Measurements from ENCODE around the gene REEP3.
A peak's percentile ranks its signal among the peaks of the same experiment; 100 is the strongest.
"Not testable (repeated sequence)": the region's sequence is repeated elsewhere in the genome, so short reads cannot be mapped to it uniquely, and the experiment has no call there.

The REEP3 gene

GRCh38 chr10:63630085-63630930, 109.1 kb downstream of the REEP3 start:
- DNase-seq (ENCODE audit: low read depth, low spot score) = peak; percentile 94

DNA sequence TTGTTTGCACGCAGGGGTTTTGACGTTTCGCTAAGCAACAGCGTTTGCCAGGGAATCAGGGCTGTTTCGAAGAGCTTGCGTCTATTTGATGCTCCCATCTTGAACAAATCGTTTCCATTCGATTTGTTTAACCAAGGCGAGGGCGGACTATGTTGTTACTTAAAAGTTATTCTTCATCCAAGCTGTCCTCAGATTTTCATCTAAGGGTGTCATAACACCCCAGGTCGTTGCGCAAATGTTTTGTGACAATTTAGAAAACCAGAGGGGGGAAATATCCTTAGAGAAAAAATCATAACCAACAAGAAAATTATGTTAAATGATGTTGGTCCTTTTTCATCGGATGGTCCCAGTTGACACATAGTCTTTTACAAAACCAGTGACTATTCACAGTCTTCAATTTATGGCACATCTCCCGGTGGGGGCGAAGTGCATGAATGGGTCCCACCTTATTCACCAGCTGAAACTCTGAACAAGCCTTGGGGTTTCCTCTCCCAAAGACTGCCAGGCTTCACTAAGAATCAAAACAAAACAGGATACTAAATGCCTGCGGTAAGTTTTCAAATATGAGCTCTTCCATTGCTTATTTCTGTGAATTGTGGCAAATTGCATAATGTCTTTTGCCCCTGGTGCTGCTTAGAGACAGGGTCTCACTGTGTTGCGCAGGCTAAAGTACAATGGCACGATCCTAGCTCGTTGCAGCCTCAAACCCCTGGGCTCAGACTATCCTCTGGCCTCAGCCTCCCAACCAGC, 109.9 kb downstream of the REEP3 start:
- peak; percentile 26 for DNase-seq (ENCODE audit: low read depth, low spot score)

DNA sequence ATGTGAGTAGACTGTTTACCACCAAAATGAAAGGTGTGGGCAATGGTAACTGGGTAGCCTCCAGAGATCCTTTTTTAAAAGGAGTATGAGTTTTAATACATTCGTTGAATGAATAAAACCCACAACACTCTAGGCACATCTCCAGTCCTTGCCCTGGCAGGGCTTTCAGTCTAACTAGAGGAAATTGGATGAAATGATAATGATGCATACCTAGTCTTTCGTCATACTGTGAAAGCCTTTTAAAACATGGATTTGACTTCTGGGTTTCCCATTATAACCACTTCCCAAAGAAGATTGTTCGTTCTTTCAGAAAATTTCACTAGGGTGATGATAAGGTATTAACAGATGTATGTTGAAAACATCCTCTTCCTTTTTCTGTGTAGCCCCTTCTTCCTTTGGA, 110.8 kb downstream of the REEP3 start:
- no peak for DNase-seq (ENCODE audit: low read depth, low spot score)

DNA sequence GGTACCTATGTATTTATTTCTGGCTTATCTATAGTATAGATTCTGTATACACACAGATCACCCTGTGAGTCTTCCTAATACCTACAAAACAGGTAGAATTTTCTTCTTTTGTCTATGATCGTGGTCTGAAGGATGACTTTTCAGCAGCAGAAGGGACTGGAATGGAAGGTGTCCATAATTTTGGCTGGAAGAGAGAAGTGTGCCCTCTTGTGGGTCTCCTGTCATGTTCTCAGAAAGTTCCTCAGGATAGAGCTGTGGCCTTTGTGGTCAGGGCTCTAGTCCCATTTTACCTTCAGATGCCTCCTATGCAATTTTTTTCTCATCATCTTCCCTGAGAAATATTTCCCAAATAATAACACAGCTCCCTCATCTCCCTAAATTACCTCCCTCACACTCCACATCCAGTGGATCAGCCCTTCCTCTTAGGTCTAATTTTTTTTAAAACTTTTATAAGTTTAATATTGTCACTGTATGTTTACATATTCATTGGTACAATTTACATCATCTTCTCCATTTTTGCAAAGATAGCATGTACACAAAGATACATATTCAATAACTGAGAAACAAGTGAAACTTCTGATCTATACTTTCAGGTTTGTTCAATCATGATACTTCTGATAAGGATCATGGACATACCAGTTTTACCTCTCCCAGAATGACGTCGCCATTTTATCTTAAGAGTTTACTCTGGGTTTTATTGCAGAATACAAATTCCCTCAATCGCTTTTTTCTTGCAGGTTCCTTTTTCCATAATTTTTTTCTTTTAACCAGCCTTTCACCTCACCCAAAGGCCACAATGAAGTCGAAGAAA, 112.7 kb downstream of the REEP3 start:
- peak; percentile 51 for DNase-seq (ENCODE audit: low read depth, low spot score)

DNA sequence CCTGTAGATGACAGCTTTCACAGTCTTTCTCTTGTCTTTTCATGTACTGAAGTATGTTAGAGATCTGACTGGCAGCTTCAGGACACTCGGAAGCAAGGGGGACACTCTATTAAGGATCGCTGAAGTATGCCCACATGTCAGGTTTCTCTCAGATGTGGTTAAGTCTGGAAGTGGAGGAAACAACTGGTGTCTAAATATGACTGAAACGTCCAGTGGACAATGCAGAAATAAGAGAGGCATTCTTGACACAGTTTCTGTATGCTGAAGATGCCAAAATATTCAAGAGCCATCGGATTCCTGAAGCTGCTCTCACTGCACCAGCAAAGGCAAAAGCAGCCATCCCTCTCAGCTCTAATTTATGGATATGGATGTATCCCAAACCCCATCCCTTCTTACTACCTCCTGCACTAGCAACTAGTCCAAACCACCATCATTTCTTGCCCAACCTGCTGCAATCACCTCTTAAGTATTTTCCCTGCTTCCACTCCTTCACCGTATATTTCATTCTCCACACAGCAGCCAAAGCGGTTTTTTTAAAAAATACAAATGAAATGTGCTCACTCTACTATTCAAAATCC, 113.4 kb downstream of the REEP3 start:
- DNase-seq (ENCODE audit: low read depth, low spot score) = peak; percentile 60

- no peak for DNase-seq (ENCODE audit: low read depth, low spot score)
Measured at GRCh38 chr10:63636812-63637211, 115.6 kb downstream of the REEP3 start.

GRCh38 chr10:63637901-63638327, 116.7 kb downstream of the REEP3 start:
- no peak for DNase-seq (ENCODE audit: low read depth, low spot score)

- DNase-seq (ENCODE audit: low read depth, low spot score) = no peak
Measured at GRCh38 chr10:63641366-63641765, 120.2 kb downstream of the REEP3 start.

DNA sequence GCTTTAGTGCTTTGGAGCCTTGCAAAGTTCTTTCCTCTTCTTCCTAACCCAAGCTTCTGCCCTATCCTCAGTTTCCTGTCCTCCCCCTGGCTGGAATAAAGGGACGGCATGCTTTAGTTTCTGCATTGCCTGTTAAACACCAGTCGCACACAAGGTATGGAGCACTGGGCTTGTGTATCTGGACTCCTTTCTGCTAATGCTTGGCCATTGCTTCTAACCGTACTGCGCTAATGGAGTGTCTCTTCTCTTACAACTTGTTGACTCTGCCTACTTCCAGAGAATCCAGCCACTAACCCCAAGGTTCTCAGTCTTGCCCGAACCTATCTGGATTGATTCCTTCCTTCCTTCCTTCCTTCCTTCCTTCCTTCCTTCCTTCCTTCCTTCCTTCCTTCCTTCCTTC, 120.6 kb downstream of the REEP3 start:
- no peak for DNase-seq (ENCODE audit: low read depth, low spot score)

DNA sequence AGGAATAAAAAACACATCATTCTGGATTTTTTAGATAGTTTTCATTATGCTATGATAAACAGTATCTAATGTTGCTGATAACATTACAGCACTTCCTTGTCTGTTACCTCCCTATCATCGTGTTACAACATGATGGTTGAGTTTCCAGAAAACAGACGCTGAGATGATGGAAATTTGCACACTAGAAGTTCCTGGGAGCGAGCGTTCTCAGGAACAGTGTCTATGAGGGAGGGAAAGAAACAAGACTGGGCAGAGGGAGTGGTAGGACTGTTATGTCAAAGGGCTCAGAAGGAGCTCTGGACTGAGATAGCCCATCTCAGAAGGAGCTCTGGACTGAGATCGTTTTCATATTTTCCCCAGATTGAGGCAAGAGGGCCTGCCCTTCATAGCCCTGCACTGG, 121.6 kb downstream of the REEP3 start:
- no peak for DNase-seq (ENCODE audit: low read depth, low spot score)

GRCh38 chr10:63644418-63645142, 123.4 kb downstream of the REEP3 start:
- no peak for DNase-seq (ENCODE audit: low read depth, low spot score)

DNA sequence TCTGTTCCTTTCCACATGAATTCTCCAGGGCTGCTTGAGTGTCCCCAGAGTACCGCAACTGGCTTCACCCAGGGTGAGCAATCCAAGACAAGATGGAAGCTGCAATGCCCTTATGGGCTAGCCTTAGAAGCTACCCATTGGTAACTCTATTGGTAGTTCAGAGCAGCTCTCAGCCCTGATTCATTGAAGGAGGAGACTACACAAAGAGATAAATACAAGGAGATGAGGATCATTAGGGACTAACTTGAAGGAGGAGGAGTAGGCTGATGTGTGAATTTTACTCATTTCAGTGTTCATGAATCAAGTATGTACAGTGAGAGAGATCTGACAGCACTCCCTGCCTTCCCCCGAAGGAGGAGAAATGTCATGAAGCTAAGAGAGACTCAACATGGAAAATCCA, 124.0 kb downstream of the REEP3 start:
- DNase-seq (ENCODE audit: low read depth, low spot score) = no peak

- DNase-seq (ENCODE audit: low read depth, low spot score) = no peak
Measured at GRCh38 chr10:63646491-63646890, 125.3 kb downstream of the REEP3 start.

- DNase-seq (ENCODE audit: low read depth, low spot score) = no peak
Measured at GRCh38 chr10:63651864-63652263, 130.7 kb downstream of the REEP3 start.

GRCh38 chr10:63653747-63654146, 132.5 kb downstream of the REEP3 start:
- no peak for DNase-seq (ENCODE audit: low read depth, low spot score)

DNA sequence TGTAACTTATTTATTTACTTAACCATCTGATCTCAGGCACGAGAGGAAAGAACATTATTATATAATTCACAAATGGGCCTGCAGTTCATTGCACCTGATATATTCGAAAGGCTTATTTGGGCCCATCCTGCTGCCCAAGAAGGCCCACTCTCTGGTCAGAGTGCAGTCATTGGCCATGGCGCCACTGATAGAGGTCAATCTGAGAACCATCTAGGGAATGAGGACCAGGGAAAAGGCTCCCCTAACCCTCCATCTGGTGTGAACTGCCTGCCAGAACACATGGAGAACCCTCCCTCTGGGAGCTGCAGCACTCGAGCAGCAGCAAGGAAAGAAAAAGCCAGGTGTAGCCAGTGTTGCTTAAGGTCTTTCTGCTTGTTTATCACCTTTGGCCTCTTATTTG, 136.6 kb downstream of the REEP3 start:
- DNase-seq (ENCODE audit: low read depth, low spot score) = no peak

- not testable (repeated sequence) for DNase-seq (ENCODE audit: low read depth, low spot score)
Measured at GRCh38 chr10:63660941-63661340, 139.7 kb downstream of the REEP3 start.

- no peak for DNase-seq (ENCODE audit: low read depth, low spot score)
Measured at GRCh38 chr10:63661347-63661746, 140.1 kb downstream of the REEP3 start.

GRCh38 chr10:63664341-63664885, 143.2 kb downstream of the REEP3 start:
- no peak for DNase-seq (ENCODE audit: low read depth, low spot score)

DNA sequence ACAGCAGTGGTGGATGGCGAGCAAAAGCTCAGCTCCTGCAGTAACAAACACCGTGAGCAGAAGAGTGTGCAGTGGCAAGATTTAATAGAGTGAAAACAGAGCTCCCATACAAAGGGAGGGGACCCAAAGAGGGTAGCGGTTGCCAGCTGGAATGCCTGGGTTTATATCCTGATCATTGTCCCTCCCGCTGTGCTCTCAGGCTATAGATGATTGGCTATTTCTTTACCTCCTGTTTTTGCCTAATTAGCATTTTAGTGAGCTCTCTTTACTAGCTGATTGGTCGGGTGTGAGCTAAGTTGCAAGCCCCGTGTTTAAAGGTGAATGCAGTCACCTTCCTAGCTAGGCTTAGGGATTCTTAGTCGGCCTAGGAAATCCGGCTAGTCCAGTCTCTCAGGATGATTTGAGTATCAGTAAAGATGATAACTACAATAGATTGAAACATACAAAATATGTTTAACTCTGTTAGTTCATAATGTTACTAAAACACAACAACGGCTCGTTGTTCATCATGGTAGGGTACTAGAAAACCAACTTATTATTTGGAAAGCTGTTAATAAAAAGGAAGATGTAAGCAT, 143.9 kb downstream of the REEP3 start:
- not testable (repeated sequence) for DNase-seq (ENCODE audit: low read depth, low spot score)
